GM12801 (cell line): Measurements from ENCODE around the gene FNIP1.

ENCODE experiments used
- CTCF ChIP-seq: IDR thresholded peaks from one replicate; pipeline ENCODE4 v1.5.1; 2011; ENCODE audit warnings: control low read depth; ENCODE audit not compliant: insufficient read length; ENCODE audit errors: extremely low read depth

Gene FNIP1

GRCh38 chr5:131630963-131631350 is 165.9 kb downstream of the FNIP1 start:
- TF ChIP-seq CTCF = no peak

- TF ChIP-seq CTCF = no peak
Observed at GRCh38 chr5:131630208-131630962, 166.4 kb downstream of the FNIP1 start.

GRCh38 chr5:131628990-131629389 is 167.8 kb downstream of the FNIP1 start:
- TF ChIP-seq CTCF = no peak

- TF ChIP-seq CTCF = no peak
Observed at GRCh38 chr5:131627207-131627865, 169.5 kb downstream of the FNIP1 start.

GRCh38 chr5:131622633-131623032 is 174.2 kb downstream of the FNIP1 start:
- TF ChIP-seq CTCF = no peak

GRCh38 chr5:131619102-131619501 is 177.7 kb downstream of the FNIP1 start:
- TF ChIP-seq CTCF = no peak

GRCh38 chr5:131617140-131617822 is 179.5 kb downstream of the FNIP1 start:
- no peak for TF ChIP-seq CTCF
